Measurements from ENCODE around the gene GRID2.

DNA sequence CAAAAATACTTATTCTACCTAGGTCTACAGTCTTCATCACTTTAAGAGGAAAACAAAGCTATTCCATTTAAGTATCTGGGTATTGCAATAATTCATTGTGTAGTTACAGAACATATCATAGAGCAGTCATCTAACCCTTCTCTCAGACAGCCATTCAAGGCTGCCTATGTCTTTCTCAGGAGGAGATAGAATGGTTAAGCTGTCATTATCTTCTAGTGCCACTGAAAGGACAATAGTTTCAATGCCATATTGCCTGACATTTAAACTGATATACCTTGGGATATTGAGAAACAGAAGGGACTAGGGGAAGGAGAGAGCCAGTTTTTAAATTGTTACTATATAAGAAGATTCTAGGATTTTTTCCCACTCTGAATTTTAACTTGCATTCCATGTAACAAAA, 527.0 kb downstream of the GRID2 start:
- no peak for TF ChIP-seq POLR2A (IDR thresholded peaks at IDR 0.05)
- TF ChIP-seq, protein P1, sequence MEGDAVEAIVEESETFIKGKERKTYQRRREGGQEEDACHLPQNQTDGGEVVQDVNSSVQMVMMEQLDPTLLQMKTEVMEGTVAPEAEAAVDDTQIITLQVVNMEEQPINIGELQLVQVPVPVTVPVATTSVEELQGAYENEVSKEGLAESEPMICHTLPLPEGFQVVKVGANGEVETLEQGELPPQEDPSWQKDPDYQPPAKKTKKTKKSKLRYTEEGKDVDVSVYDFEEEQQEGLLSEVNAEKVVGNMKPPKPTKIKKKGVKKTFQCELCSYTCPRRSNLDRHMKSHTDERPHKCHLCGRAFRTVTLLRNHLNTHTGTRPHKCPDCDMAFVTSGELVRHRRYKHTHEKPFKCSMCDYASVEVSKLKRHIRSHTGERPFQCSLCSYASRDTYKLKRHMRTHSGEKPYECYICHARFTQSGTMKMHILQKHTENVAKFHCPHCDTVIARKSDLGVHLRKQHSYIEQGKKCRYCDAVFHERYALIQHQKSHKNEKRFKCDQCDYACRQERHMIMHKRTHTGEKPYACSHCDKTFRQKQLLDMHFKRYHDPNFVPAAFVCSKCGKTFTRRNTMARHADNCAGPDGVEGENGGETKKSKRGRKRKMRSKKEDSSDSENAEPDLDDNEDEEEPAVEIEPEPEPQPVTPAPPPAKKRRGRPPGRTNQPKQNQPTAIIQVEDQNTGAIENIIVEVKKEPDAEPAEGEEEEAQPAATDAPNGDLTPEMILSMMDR (IDR thresholded peaks at IDR 0.05): no peak

Measured in breast epithelium (tissue), 3 donors.